Muscle of leg (tissue), 11 donors: ENCODE data around the gene GNG10. TPM values are rescaled to one million over a fixed set of nuclear protein-coding genes. Genes with fewer than 3 reads are reported as not detected.

Experiments
- DNase-seq: peaks from one replicate; pipeline ENCODE4 v3.0.0; 2013
- H3K27ac ChIP-seq: one replicate; pipeline ENCODE4 v1.5.1; 2013; ENCODE audit warnings: mild to moderate bottlenecking, low read length, control low read depth
- H3K27me3 ChIP-seq: one replicate; pipeline ENCODE4 v1.6.1; 2013; ENCODE audit warnings: low read length; ENCODE audit not compliant: control insufficient read depth, insufficient read depth
- H3K36me3 ChIP-seq: one replicate; pipeline ENCODE4 v1.6.1; 2013; ENCODE audit warnings: low read length; ENCODE audit not compliant: control insufficient read depth, insufficient read depth
- H3K4me1 ChIP-seq: one replicate; pipeline ENCODE4 v1.6.1; 2013; ENCODE audit warnings: low read length; ENCODE audit not compliant: control insufficient read depth, insufficient read depth
- H3K4me3 ChIP-seq: one replicate; pipeline ENCODE4 v1.5.1; 2013; ENCODE audit warnings: low read length, control low read depth
- H3K9me3 ChIP-seq: replicated peaks from 2 replicates; pipeline ENCODE4 v1.6.1; 2013; ENCODE audit warnings: low read depth, low read length; ENCODE audit not compliant: control insufficient read depth
- WGBS: methylation state at CpG from one replicate; pipeline ENCODE4 v1.1.5; 2013; ENCODE audit warnings: missing lambda C conversion rate; ENCODE audit not compliant: insufficient coverage; 5-methylcytosine and 5-hydroxymethylcytosine counted together
- polyA plus RNA-seq, 8 donors: library from polyadenylated mRNA; unstranded; fragments of 120-200 nt; gene quantifications; one replicate each; pipeline versions ENCODE4 v1.2.1 to v1.2.3, GENCODE V29; 2013; ENCODE audit warnings: inconsistent platforms in 1 of 8, low replicate concordance in 1 of 8; ENCODE audit not compliant: insufficient read length in 8 of 8, insufficient read depth in 1 of 8
- total RNA-seq: library from RNA; stranded (reverse); fragments of 120-200 nt; gene quantifications from one replicate; pipeline ENCODE4 v1.2.4, GENCODE V29; 2013

Gene GNG10
- total and polyA plus RNA-seq, 9 donors, result 27.4 to 60.6 (median 50.7) TPM

DNA sequence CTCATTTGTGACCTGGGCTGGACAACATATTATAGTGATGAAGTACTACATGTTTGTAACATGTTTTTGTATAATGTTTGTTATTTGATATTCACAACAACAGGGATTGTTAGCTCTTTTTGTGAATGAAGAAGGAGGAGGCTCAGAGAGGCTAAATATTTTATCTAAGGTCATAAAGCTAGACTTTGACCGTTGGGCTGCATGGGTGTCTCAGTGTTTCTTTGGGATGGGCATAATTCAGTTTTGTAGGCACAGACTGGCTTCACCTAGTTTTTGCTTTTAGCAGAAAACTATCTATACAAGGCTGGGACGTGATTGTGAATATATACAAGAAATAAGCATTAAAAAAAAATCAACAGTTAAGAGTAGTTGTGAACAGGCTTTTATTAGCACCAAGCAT, 15.0 kb upstream of the GNG10 start:
- Histone ChIP-seq H3K36me3 (peaks cover 13% of the 10 kb centered on the region), H3K27ac (no peak overlapping the region), H3K27me3 (no peaks in the 10 kb centered on the region), H3K9me3 (no peaks in the 10 kb centered on the region), H3K4me1 (no peaks in the 10 kb centered on the region), H3K4me3 (no peak overlapping the region)
- no peak for DNase-seq
- no CpG with 5 or more reads among the region's 2 CpGs for WGBS

DNA sequence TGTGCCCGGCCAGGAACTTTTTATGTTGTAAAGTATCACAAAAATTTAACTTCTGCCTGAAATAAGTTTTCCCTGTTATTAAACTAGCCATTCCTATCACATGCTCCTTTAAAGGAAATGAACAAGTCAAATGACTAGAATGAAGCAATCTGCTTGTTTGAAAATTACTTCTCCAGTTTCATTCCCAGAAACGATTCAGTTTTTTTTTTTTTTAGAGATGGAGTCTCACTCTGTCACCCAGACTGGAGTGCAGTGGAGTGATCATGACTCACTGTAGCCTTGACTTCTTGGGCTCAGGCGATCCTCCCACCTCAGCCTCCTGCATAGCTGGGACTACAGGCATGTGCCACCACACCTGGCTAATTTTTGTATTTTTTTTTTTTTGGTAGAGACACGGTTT, 13.3 kb upstream of the GNG10 start:
- Histone ChIP-seq H3K4me1 (no peaks in the 10 kb centered on the region), H3K9me3 (no peaks in the 10 kb centered on the region), H3K4me3 (no peak overlapping the region), H3K36me3 (peaks cover 9% of the 10 kb centered on the region), H3K27me3 (no peaks in the 10 kb centered on the region), H3K27ac (no peak overlapping the region)
- DNase-seq, result no peak
- 75% methylated on average over 2 of the region's 4 CpGs for WGBS

DNA sequence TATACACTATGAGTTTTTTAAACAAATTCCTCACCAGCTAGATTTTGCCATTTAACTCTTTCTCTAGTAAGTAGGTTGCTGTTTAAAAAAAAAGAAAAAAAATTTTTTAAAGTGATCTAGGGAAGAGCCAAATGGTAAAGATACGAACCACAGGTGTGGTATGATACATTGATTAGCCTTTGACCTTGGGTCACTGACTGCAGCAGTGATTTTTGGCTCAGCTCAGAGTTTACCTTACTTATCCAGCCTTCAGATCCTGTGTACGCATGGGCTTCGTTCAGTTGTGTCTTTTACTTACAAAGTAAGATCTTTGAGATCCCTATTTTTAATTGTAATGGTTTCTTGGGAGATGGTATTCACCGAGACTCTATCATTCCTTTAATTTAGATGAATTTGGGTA, 12.4 kb upstream of the GNG10 start:
- no peaks in the 10 kb centered on the region for H3K4me1 ChIP-seq
- no peaks in the 10 kb centered on the region for H3K27me3 ChIP-seq
- H3K27ac ChIP-seq, result no peak overlapping the region
- no peak overlapping the region for H3K4me3 ChIP-seq
- no peaks in the 10 kb centered on the region for H3K9me3 ChIP-seq
- no peak for DNase-seq
- 75% methylated on average over 1 of the region's 4 CpGs for whole genome bisulfite sequencing
- H3K36me3 ChIP-seq, result peaks cover 7% of the 10 kb centered on the region

DNA sequence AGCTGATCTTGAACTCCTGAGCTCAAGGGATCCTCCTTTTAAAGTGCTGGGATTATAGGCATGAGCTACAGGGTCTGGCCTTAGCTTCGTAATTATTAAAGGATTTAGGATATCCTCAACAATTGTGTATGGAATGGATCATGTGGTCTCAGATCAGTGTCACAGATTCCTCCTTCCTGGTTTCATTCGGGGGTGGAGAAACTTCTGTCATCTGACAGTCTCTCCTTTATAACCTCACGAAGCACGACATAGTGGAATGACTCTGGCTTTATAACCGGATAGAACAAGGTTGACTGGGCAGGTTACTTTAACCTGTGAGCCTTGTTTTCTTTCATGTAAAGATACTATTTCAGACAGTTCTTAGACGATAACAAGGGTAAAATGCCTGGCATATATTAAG, 4.4 kb upstream of the GNG10 start:
- no peak for DNase-seq
- H3K27ac ChIP-seq, result no peak overlapping the region
- peaks cover under 1% of the 10 kb centered on the region for H3K4me1 ChIP-seq
- H3K4me3 ChIP-seq, result no peak overlapping the region
- no peaks in the 10 kb centered on the region for H3K27me3 ChIP-seq
- WGBS, result no CpG with 5 or more reads among the region's 6 CpGs
- no peaks in the 10 kb centered on the region for H3K36me3 ChIP-seq
- no peaks in the 10 kb centered on the region for H3K9me3 ChIP-seq

DNA sequence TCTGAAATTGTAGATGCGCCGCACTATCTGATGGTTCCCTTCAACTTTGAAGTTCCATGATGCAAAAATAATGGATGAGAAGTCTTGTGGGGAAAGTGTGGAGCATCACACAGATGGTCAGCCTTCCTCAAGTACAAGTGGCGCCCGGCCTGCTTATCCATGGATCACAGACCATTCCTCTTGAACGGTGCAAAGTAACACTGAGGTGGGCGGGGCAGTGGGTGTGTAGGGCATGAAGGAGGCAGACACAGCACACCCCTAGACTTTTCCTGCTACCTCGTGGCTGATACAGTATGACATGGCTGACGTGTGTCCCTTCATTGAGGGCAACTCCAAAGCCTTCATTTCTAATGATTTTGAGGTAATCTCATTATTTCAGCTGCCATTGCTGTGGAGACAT, 2.5 kb upstream of the GNG10 start:
- peaks cover 14% of the 10 kb centered on the region for H3K4me1 ChIP-seq
- no peaks in the 10 kb centered on the region for H3K9me3 ChIP-seq
- no peak for DNase-seq
- H3K36me3 ChIP-seq, result peaks cover 1% of the 10 kb centered on the region
- H3K27me3 ChIP-seq, result no peaks in the 10 kb centered on the region
- H3K4me3 ChIP-seq, result no peak overlapping the region
- H3K27ac ChIP-seq, result no peak overlapping the region
- 71% methylated on average over 5 of the region's 8 CpGs for WGBS

DNA sequence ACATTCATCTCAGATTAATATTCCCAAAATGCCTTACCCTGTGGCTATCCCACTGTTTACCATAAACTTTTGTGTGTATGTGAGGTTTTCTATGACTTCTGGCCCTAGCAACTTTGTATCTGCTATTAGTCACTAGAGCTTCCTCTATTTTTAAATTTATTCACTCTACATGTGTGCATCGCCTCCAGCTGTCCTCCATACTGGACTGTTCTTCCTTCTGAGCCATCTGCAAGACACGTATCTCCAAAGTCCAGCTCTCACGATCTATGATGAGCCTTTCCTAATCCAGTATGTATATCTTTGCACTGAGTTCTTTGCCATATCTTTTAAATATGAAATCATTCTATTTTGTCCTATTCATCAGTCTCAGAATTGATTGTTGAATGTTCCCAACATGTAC, 1.7 kb upstream of the GNG10 start:
- Histone ChIP-seq H3K4me3 (no peak overlapping the region), H3K4me1 (peaks cover 14% of the 10 kb centered on the region), H3K27me3 (no peaks in the 10 kb centered on the region), H3K27ac (no peak overlapping the region), H3K9me3 (no peaks in the 10 kb centered on the region), H3K36me3 (peaks cover 9% of the 10 kb centered on the region)
- no peak for DNase-seq
- WGBS, result 78% methylated on average over 3 of the region's 3 CpGs

DNA sequence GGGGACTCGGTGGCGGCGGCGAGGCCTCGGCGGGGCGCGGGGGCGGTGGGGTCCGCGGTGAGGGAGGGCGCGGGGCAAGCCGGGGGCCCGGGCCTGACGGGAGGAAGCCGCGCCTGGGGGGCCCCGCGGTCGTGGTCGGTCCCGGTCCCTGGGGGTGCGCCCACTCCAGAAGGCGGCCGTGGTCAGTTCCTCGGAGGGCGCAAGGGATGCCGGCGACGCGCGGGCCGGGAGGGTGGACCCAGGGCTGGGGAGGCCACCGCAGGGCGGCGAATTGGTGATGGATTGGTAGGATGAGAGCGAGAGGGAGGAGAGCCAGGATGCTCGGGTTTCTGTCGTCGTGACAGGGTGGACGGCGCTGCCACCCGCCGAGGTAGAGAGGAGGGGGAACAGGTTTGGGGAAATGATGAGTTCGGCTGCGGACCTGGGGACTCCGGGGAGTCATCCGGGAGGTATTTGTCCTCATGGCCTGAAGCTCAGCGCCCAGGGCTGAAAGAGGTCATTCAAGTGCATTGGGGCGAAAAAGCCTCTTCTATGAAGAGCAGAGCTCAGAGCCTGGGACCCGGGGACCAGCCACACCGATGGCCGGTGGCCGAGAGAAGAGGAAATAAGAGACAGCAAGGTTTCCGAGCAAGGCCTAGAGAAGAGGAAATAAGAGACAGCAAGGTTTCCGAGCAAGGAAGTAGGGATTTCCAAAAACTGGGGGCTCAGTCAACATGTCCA, 557 bp downstream of the GNG10 start:
- H3K4me3 ChIP-seq, result peak overlapping the region; percentile 76
- H3K9me3 ChIP-seq, result no peaks in the 10 kb centered on the region
- peak; percentile 57 for DNase-seq
- peaks cover 14% of the 10 kb centered on the region for H3K4me1 ChIP-seq
- peaks cover 14% of the 10 kb centered on the region for H3K36me3 ChIP-seq
- no peaks in the 10 kb centered on the region for H3K27me3 ChIP-seq
- H3K27ac ChIP-seq, result peak overlapping the region; percentile 85
- under 1% methylated on average over 57 of the region's 57 CpGs for WGBS

DNA sequence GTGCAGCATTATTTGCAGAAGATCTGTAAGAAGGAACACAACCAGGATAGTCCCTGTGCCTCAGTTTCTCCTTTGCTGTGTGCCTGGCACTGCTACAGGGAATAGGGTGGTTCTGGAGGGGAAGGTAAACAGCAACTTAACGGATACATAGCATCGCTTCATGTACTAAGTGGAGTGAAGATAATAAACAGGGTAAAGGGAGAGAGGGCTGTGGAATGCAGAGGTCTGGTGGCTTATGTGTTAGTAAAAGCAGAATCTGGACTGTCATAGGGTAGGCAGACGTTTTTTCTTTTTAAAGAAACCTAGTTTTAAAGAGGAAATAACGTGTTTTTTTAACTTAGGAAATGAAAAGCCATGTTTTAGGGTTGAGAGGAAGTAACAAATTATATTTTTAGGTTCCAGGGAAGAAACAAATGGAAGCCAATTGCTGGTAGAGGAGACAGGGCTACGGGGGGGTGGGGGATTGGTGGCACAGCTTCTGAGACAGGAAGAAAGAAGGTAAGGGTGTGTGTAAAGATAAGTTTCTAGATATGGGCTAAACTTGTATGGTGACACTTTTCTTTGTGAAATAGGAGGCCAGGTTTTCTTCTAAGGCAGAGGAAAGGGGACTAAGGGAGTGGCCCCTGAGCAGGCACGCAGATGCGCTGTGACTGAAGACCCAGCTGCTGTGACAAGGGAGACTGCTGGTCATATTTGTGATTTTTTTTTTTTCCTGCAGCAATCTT, 1.3 kb downstream of the GNG10 start:
- 37% methylated on average over 7 of the region's 7 CpGs for WGBS
- H3K36me3 ChIP-seq, result peaks cover 19% of the 10 kb centered on the region
- H3K9me3 ChIP-seq, result no peaks in the 10 kb centered on the region
- H3K27ac ChIP-seq, result peak overlapping the region; percentile 85
- DNase-seq, result no peak
- peak overlapping the region; percentile 76 for H3K4me3 ChIP-seq
- no peaks in the 10 kb centered on the region for H3K27me3 ChIP-seq
- peaks cover 14% of the 10 kb centered on the region for H3K4me1 ChIP-seq

DNA sequence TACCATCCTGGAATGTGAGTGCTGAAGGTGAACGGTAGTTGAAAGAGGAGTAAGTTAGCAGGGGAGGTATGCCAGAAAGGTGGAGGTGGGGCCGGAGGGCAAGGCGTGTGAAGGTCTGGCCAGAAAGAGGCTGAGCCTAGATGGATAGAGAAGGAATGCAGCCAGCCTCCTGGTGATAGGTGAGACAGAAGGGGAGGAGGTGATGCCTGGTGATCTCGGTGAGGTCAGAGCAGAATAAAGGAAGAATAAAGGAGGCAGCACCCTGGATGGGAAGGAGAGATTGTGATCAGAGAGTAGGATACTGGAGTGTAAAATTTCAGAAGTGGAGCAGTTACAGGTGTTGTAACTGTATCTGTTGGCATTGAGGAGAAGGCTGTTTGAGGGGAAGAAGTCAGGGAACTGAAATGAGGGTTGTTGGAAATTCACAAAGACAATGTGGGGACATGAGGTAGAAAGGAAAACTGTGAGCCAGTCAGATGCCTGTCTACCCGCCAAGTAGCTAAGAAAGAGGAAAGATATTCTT, 2.0 kb downstream of the GNG10 start:
- Histone ChIP-seq H3K9me3 (no peaks in the 10 kb centered on the region), H3K27me3 (no peaks in the 10 kb centered on the region), H3K4me3 (no peak overlapping the region), H3K4me1 (peaks cover 14% of the 10 kb centered on the region), H3K27ac (peak overlapping the region; percentile 13), H3K36me3 (peaks cover 20% of the 10 kb centered on the region)
- 76% methylated on average over 5 of the region's 5 CpGs for WGBS
- DNase-seq, result no peak

DNA sequence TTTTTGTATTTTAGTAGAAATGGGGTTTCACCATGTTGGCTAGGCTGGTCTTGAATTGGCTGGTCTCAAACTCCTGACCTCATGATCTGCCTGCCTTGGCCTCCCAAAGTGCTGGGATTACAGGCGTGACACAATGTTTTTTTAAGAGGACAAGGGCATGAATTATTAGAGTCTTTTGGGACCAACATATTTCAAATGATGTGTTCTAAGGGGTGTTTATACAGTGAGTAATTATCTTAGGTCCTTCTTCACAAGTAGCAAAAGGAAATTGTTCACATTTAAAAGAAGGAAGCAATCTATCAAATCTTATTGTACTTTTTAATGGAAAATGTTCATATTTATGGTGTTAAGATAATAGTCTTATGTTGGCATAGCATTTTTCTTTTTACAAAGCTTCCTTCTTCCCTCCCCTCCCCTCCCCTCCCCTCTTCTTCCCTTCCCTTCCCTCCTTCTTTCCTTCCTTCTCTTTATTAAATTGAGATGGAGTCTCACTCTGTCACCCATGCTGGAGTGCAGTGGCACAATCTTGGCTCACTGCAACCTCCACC, 6.7 kb downstream of the GNG10 start:
- WGBS, result 80% methylated on average over 1 of the region's 1 CpG
- no peaks in the 10 kb centered on the region for H3K9me3 ChIP-seq
- no peaks in the 10 kb centered on the region for H3K27me3 ChIP-seq
- no peak overlapping the region for H3K27ac ChIP-seq
- H3K4me3 ChIP-seq, result no peak overlapping the region
- H3K36me3 ChIP-seq, result peaks cover 27% of the 10 kb centered on the region
- H3K4me1 ChIP-seq, result peaks cover 3% of the 10 kb centered on the region
- no peak for DNase-seq
